GM18951 (cell line): ENCODE results near the gene HBA1.
"Not testable (repeated sequence)": the region's sequence is repeated elsewhere in the genome, so short reads cannot be mapped to it uniquely, and the experiment has no call there.

Experiments used
- POLR2A ChIP-seq: IDR thresholded peaks from 4 replicates; pipeline ENCODE4 v1.6.1; 2011; ENCODE audit warnings: mild to moderate bottlenecking; ENCODE audit not compliant: insufficient read length, insufficient read depth; ENCODE audit errors: extremely low read depth
- in situ Hi-C: fragments of 300-500 bp; cut with MboI; formaldehyde crosslinking; loops from one replicate; pipeline ENCODE4 v1.12.0; 2022; ENCODE audit warnings: low sequenced_read_pairs, mixed read lengths, inconsistent platforms; ENCODE audit not compliant: unreplicated experiment

The HBA1 gene

DNA sequence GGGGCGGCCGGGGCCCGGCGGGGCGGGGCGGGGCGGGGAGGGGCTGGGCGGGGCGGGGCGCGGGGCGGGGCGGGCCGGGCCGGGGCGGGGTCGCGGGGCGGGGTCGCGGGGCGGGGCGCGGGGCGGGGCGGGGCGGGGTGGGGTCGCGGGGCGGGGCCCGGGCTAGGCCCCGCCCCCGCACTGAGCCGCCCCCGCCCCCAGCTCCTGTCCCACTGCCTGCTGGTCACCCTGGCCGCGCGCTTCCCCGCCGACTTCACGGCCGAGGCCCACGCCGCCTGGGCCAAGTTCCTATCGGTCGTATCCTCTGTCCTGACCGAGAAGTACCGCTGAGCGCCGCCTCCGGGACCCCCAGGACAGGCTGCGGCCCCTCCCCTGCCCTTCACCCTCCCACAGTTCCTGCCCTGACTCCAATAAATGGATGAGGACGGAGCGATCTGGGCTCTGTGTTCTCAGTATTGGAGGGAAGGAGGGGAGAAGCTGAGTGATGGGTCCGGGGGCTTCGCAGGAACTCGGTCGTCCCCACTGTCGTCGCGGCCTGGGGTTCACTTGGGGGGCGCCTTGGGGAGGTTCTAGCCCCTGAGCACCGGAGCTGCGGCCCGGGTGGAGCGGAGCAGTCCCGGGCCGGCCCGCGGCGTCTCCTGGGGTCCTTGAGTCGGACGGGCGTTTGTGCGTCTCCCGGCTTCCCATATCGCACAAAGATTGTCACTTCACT is 11.5 kb upstream of the HBA1 start:
- no peak for TF ChIP-seq POLR2A
- in situ Hi-C loops = no loop called here

DNA sequence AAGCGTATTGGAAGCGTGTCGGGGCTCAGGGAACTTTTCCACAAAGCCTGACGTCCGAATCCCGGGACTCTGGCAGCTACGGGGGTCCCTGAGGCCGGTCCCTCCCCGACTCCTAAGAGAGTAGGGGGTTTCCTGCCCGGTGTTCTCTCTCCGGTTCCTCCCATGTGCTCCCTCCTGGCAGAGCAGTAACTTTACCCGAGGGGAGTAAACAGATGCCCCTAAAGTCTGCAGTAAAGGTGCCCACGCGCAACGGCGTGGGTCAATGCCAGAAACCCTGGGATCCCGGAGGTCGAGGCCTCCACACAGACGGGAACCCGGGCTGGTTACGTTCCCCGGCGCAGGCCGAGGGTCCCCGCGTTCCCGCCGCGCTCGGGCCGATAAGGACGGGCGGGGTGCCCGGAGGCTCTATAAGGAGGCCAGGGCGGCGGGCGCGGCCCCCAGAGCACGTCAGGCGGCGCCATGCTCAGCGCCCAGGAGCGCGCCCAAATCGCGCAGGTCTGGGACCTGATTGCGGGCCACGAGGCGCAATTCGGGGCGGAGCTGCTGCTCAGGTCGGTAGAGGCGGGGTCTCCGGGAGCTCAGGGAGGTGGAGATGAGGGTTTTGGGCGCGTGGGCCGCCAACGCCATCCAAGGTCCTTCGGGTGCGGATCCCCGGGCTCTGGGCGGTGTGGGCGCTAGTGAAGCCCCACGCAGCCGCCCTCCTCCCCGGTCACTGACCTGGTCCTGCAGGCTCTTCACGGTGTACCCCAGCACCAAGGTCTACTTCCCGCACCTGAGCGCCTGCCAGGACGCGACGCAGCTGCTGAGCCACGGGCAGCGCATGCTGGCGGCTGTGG is 10.7 kb upstream of the HBA1 start, which contains the start of gene HBM:
TSS of gene HBM (plus strand) at position 440 of the 836 bp plus-strand sequence. CDS start at position 460, 20 bp downstream.
- in situ Hi-C loops = no loop called here
- TF ChIP-seq POLR2A = no peak

DNA sequence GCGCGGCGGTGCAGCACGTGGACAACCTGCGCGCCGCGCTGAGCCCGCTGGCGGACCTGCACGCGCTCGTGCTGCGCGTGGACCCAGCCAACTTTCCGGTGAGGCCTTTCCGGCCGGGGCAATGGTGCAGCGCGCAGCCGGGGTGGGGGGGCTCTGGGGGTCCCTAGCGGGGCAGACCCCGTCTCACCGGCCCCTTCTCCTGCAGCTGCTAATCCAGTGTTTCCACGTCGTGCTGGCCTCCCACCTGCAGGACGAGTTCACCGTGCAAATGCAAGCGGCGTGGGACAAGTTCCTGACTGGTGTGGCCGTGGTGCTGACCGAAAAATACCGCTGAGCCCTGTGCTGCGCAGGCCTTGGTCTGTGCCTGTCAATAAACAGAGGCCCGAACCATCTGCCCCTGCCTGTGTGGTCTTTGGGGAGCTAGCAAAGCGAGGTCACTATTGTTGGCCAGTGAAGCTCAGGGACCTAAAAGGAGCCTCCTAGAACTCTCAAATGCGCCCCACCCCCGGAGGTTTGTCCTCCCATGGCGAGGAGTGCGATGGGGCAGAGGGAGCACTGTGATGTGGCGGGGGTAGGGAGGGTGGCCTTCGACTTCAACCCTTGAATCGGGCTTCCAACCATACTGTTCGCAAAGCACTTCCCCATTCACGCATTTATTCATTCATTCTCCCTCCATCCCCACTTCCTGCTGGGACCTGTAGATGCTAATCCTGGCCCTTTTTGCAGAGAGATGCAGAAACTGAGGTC is 9.9 kb upstream of the HBA1 start:
- TF ChIP-seq POLR2A = no peak
- in situ Hi-C loops = no loop called here

DNA sequence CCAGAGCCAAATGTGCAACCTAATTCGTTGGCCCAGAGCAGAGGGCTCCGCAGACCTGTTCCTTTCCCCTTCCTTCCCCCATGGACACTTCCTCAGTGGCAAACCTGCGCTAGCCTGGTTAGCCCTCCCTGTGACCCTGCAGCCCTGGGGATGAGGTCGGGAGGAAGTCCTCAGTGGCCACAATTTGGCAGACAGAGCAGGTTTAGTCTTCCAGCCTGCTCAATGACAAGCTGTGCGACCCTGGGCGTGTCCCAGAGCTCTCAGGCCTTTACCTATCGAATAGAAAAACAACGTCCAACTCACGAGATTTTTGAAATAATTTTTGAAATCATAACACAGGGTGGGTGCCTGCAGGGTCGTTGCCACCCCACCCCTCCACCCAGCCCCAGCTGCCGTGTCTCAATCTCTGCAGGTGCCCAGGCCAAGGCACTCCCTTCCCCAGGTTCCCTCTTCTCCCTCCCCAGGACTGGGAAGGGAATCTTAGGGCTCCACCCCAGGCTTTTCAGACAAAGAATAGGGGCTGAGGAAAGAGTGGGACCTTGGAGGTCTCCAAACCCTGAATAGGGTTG is 9.3 kb upstream of the HBA1 start:
- in situ Hi-C loops = no loop called here
- TF ChIP-seq POLR2A = no peak

DNA sequence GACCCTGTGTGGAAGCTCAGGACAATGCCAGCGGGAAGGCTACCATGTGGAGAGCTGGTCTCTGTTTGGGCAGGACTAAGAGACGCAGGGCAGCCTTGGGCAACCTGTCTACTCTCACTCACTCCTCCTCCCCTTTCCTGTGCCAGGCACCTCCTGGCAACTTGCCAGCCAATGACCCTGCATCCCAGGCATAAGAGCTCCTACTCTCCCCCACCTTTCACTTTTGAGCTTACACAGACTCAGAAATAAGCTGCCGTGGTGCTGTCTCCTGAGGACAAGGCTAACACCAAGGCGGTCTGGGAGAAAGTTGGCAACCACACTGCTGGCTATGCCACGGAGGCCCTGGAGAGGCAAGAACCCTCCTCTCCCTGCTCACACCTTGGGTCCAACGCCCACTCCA is 8.1 kb upstream of the HBA1 start:
- TF ChIP-seq POLR2A = no peak
- in situ Hi-C loops = no loop called here

DNA sequence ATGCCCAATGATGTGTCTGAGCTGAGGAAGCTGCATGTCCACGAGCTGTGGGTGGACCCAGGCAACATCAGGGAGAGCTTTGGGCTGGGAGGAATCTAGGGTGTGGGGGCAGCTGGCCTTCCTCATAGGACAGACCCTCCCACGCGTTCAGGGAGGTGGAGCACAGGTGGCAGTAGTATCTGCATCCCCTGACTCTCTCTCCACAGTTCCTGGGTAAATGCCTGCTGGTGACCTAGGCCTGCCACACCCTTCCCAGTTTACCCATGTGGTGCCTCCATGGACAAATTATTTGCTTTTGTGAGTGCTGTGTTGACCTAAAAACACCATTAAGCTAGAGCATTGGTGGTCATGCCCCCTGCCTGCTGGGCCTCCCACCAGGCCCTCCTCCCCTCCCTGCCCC is 7.5 kb upstream of the HBA1 start:
- in situ Hi-C loops = no loop called here
- no peak for TF ChIP-seq POLR2A

DNA sequence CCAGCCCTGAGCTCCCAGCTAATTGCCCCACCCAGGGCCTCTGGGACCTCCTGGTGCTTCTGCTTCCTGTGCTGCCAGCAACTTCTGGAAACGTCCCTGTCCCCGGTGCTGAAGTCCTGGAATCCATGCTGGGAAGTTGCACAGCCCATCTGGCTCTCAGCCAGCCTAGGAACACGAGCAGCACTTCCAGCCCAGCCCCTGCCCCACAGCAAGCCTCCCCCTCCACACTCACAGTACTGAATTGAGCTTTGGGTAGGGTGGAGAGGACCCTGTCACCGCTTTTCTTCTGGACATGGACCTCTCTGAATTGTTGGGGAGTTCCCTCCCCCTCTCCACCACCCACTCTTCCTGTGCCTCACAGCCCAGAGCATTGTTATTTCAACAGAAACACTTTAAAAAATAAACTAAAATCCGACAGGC is 6.4 kb upstream of the HBA1 start:
- in situ Hi-C loops = not testable (repeated sequence)

DNA sequence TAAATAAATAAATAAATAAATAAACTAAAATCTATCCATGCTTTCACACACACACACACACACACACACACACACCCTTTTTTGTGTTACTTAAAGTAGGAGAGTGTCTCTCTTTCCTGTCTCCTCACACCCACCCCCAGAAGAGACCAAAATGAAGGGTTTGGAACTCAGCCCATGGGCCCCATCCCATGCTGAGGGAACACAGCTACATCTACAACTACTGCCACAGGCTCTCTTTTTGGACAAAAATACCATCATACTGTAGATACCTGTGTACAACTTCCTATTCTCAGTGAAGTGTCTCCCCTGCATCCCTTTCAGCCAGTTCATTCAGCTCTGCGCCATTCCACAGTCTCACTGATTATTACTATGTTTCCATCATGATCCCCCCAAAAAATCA is 5.7 kb upstream of the HBA1 start:
- TF ChIP-seq POLR2A = no peak

DNA sequence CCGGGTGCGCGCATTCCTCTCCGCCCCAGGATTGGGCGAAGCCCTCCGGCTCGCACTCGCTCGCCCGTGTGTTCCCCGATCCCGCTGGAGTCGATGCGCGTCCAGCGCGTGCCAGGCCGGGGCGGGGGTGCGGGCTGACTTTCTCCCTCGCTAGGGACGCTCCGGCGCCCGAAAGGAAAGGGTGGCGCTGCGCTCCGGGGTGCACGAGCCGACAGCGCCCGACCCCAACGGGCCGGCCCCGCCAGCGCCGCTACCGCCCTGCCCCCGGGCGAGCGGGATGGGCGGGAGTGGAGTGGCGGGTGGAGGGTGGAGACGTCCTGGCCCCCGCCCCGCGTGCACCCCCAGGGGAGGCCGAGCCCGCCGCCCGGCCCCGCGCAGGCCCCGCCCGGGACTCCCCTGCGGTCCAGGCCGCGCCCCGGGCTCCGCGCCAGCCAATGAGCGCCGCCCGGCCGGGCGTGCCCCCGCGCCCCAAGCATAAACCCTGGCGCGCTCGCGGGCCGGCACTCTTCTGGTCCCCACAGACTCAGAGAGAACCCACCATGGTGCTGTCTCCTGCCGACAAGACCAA is 4.0 kb upstream of the HBA1 start, which contains the start of gene HBA2:
TSS of gene HBA2 (plus strand) at position 503 of the 568 bp plus-strand sequence. CDS start at position 540, 37 bp downstream.
- in situ Hi-C loops = not testable (repeated sequence)

More for the DNA sequence above, 5.7 kb upstream of the HBA1 start:
- in situ Hi-C loops = no loop called here

DNA sequence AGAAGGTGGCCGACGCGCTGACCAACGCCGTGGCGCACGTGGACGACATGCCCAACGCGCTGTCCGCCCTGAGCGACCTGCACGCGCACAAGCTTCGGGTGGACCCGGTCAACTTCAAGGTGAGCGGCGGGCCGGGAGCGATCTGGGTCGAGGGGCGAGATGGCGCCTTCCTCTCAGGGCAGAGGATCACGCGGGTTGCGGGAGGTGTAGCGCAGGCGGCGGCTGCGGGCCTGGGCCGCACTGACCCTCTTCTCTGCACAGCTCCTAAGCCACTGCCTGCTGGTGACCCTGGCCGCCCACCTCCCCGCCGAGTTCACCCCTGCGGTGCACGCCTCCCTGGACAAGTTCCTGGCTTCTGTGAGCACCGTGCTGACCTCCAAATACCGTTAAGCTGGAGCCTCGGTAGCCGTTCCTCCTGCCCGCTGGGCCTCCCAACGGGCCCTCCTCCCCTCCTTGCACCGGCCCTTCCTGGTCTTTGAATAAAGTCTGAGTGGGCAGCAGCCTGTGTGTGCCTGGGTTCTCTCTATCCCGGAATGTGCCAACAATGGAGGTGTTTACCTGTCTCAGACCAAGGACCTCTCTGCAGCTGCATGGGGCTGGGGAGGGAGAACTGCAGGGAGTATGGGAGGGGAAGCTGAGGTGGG is 3.1 kb upstream of the HBA1 start:
- in situ Hi-C loops = not testable (repeated sequence)

DNA sequence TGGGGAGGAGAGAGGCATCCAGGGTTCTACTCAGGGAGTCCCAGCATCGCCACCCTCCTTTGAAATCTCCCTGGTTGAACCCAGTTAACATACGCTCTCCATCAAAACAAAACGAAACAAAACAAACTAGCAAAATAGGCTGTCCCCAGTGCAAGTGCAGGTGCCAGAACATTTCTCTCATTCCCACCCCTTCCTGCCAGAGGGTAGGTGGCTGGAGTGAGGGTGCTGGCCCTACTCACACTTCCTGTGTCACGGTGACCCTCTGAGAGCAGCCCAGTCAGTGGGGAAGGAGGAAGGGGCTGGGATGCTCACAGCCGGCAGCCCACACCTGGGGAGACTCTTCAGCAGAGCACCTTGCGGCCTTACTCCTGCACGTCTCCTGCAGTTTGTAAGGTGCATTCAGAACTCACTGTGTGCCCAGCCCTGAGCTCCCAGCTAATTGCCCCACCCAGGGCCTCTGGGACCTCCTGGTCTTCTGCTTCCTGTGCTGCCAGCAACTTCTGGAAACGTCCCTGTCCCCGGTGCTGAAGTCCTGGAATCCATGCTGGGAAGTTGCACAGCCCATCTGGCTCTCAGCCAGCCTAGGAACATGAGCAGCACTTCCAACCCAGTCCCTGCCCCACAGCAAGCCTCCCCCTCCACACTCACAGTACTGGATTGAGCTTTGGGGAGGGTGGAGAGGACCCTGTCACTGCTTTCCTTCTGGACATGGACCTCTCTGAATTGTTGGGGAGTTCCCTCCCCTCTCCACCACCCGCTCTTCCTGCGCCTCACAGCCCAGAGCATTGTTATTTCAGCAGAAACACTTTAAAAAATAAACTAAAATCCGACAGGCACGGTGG is 2.3 kb upstream of the HBA1 start:
- in situ Hi-C loops = not testable (repeated sequence)
